Endothelial cell (in vitro differentiated cells): ENCODE measurements around the gene DRC3. TPM values are rescaled to one million over a fixed set of nuclear protein-coding genes. Genes with fewer than 3 reads are reported as not detected.

Source experiments
- DNase-seq: peaks from one replicate; pipeline ENCODE4 v3.0.0; 2021; ENCODE audit warnings: low spot score
- H3K27ac Mint-ChIP-seq: one replicate; pipeline ENCODE4 v1.8.0; 2021; ENCODE audit warnings: mixed read lengths, inconsistent platforms; ENCODE audit not compliant: unreplicated experiment
- H3K27me3 Mint-ChIP-seq: one replicate; pipeline ENCODE4 v1.8.0; 2021; ENCODE audit warnings: mild to moderate bottlenecking, moderate library complexity, mixed read lengths, inconsistent platforms; ENCODE audit not compliant: unreplicated experiment
- H3K36me3 Mint-ChIP-seq: one replicate; pipeline ENCODE4 v1.8.0; 2021; ENCODE audit warnings: mild to moderate bottlenecking, low read depth, mixed read lengths, inconsistent platforms; ENCODE audit not compliant: unreplicated experiment
- H3K4me1 Mint-ChIP-seq: one replicate; pipeline ENCODE4 v1.8.0; 2021; ENCODE audit warnings: mild to moderate bottlenecking, mixed read lengths, inconsistent platforms; ENCODE audit not compliant: unreplicated experiment
- H3K4me3 Mint-ChIP-seq: one replicate; pipeline ENCODE4 v1.8.0; 2021; ENCODE audit warnings: mild to moderate bottlenecking, mixed read lengths, inconsistent platforms; ENCODE audit not compliant: unreplicated experiment
- H3K9me3 Mint-ChIP-seq: one replicate; pipeline ENCODE4 v1.8.0; 2021; ENCODE audit warnings: mixed read lengths, inconsistent platforms; ENCODE audit not compliant: unreplicated experiment
- total RNA-seq: library from RNA; stranded (reverse); fragmentation: NEBNext Ultra II Directional; extraction: Animal tissue kit (Norgen Biotek cat#: 25700); gene quantifications from one replicate; pipeline ENCODE4 v1.2.1, GENCODE V29; 2021; ENCODE audit not compliant: unreplicated experiment
- TF ChIP-seq, protein P1 (sequence below): fragments of 200-600 bp; sonication (generic); IDR thresholded peaks from one replicate; pipeline ENCODE4 v1.5.0; 2021; ENCODE audit warnings: antibody characterized with exemption; ENCODE audit not compliant: unreplicated experiment

Gene DRC3
- total RNA-seq, 1 donor from 2014 or later: 4.3 TPM

DNA sequence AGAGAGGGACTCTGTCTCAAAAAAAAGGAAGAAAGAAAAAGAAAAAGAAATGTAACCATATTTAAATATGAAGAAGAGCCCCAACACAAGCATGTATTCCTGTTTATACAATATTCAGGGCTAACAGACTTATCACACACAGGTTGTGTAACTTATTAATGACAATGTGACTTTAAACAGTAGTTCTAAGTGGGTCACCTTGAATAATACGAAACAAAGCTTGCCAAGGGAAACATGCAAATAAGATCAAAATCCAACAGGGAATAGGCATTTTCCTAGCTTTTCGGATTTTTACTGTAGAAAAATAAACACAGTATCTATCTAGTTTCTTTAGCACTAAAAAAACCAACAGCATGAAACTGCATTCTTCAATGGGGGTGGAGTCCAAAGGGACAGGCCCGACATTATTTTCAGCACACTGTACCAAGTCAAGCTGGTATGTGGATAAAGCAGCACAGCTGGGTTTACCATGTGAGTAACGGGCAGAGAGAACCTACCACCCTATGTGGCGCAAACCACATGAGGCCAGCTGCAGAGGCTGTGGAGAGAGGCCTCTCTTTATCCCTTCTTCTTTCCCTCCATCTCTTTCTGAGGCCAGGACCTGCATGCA is 45.7 kb upstream of the DRC3 start:
- Mint-ChIP-seq H3K4me3 (no peak overlapping the region), H3K27me3 (peaks cover 6% of the 10 kb centered on the region), H3K36me3 (no peaks in the 10 kb centered on the region), H3K27ac (no peak overlapping the region), H3K4me1 (peaks cover 21% of the 10 kb centered on the region), H3K9me3 (no peaks in the 10 kb centered on the region)
- TF ChIP-seq, protein P1, sequence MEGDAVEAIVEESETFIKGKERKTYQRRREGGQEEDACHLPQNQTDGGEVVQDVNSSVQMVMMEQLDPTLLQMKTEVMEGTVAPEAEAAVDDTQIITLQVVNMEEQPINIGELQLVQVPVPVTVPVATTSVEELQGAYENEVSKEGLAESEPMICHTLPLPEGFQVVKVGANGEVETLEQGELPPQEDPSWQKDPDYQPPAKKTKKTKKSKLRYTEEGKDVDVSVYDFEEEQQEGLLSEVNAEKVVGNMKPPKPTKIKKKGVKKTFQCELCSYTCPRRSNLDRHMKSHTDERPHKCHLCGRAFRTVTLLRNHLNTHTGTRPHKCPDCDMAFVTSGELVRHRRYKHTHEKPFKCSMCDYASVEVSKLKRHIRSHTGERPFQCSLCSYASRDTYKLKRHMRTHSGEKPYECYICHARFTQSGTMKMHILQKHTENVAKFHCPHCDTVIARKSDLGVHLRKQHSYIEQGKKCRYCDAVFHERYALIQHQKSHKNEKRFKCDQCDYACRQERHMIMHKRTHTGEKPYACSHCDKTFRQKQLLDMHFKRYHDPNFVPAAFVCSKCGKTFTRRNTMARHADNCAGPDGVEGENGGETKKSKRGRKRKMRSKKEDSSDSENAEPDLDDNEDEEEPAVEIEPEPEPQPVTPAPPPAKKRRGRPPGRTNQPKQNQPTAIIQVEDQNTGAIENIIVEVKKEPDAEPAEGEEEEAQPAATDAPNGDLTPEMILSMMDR: no peak
- no peak for DNase-seq

DNA sequence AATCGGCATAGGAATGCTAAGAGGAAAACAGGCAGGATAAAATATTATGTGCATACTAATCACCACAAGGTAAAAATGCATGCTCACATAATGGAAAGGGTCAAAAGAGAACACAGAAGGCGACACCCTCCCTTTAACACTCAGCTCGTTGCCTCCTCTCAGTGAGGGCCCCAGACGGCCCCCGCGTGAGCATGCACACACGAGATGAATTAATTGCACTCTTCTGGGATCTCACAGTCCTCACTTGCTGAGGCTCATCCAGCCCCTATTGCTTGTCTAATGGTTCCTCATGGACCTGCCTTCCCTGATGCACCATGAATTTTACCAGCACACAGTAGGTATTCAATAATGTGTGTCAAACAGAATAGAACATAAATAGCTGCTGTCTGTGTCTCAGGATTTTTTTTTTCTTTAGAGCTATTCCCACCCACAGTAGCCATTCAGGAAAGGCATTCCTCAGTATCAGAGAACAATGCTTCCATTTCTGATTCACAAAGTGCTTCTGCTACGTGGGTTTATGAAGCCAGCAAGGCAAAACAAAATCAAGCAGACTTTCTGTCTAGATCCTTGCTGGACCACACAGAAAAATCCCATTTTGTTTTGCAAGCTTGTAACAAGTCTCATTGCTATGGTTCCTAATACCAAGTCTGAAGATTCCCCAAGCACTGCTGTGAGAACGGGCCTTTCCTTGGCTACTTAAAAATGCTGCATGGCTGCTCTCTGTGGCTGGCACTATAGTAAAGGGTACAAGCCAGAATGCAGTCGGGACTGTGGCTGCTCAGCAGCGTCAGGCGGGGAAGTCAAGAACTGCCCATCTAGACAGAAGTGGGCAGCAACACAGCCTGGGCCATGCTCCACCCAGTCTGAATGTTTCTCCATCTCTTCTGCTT is 44.0 kb upstream of the DRC3 start:
- Mint-ChIP-seq H3K27ac (no peak overlapping the region), H3K4me3 (no peak overlapping the region), H3K27me3 (peaks cover 4% of the 10 kb centered on the region), H3K9me3 (no peaks in the 10 kb centered on the region), H3K4me1 (peaks cover 13% of the 10 kb centered on the region), H3K36me3 (no peaks in the 10 kb centered on the region)
- TF ChIP-seq, protein P1: no peak
- no peak for DNase-seq

DNA sequence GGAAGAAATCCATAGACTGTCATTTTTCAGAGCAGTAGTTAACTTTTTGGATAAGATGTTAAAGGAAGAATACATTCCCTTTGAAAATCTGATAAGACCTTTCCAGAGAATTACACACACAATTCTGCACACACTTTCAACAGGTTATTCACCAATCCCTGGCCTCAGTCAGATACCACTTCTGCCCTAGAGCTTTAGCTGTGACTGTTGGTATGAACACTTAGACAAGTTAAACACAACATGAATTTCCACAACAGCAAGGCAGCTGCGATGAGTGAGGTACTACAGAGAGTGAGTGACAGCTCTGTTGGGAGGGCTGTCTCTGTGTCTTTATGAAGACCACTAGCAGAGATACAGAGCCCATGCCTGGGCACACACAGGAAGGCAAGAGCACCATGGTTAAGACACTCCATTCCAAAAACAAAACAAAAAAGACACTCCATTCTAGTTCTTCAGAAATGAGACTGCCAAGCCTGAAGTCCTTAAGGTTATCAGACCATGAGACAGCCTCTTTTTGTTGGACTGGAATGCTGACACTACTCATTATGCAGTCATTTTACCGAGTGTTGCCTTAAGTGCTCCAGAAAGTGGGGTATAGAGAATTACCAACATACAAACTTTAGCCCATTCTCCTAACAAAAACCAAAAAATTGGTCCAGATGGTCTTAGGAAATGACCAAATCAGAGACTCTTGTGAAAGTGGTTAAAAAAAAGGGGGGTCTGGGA is 42.8 kb upstream of the DRC3 start:
- Mint-ChIP-seq H3K27ac (no peak overlapping the region), H3K4me1 (peaks cover 12% of the 10 kb centered on the region), H3K36me3 (no peaks in the 10 kb centered on the region), H3K27me3 (no peaks in the 10 kb centered on the region), H3K9me3 (no peaks in the 10 kb centered on the region), H3K4me3 (no peak overlapping the region)
- TF ChIP-seq, protein P1: no peak
- no peak for DNase-seq

DNA sequence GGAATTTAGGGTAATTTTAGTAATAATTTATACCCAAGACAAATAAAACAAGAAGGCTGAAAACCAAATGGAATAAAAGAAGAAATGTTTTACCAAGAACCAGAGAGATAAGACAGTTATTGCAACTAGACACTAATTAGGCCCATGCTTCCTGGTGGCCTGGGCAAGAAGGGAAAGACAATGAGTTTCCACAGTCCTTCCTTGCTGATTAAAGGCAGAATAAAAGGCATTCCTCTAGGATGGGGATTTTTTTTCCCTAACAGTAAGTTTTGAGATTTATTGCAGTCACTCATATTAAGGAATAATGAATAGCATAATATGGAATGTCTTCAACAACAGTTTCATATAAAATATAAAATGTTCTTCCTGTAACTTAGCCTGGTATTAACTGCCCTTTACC is 42.0 kb upstream of the DRC3 start:
- DNase-seq: no peak
- peaks cover 14% of the 10 kb centered on the region for H3K4me1 Mint-ChIP-seq
- H3K27me3 Mint-ChIP-seq: no peaks in the 10 kb centered on the region
- no peaks in the 10 kb centered on the region for H3K36me3 Mint-ChIP-seq
- TF ChIP-seq, protein P1: no peak
- H3K9me3 Mint-ChIP-seq: no peaks in the 10 kb centered on the region
- no peak overlapping the region for H3K4me3 Mint-ChIP-seq
- H3K27ac Mint-ChIP-seq: no peak overlapping the region
